HCT116 (cell line): ENCODE results near the gene CPA1.

Experiments used
- EGR1 ChIP-seq: IDR thresholded peaks from 2 replicates; pipeline ENCODE4 v1.6.1; 2012; ENCODE audit warnings: low read depth
- EZH2 ChIP-seq: fragments of 200-600 bp; sonication (generic); IDR thresholded peaks from 2 replicates; pipeline ENCODE4 v1.6.1; 2017; ENCODE audit warnings: antibody characterized with exemption, mixed run types
- EZH2phosphoT487 ChIP-seq: fragments of 200-600 bp; IDR thresholded peaks from 2 replicates; pipeline ENCODE4 v1.6.1; 2018; ENCODE audit warnings: antibody characterized with exemption, borderline replicate concordance
- FOSL1 ChIP-seq: IDR thresholded peaks from 2 replicates; pipeline ENCODE4 v1.6.1; 2012; ENCODE audit warnings: low read depth
- POLR2AphosphoS5 ChIP-seq: IDR thresholded peaks from 2 replicates; pipeline ENCODE4 v1.6.1; 2011; ENCODE audit warnings: mild to moderate bottlenecking, low read depth, low read length, moderate library complexity
- RAD21 ChIP-seq: IDR thresholded peaks from 2 replicates; pipeline ENCODE4 v1.6.1; 2012; ENCODE audit warnings: low read depth, mild to moderate bottlenecking
- SRF ChIP-seq: IDR thresholded peaks from 2 replicates; pipeline ENCODE4 v1.6.1; 2012; ENCODE audit warnings: low read depth
- ZFX ChIP-seq: fragments of 450-650 bp; IDR thresholded peaks from 2 replicates; pipeline ENCODE4 v1.6.1; 2017
- TF ChIP-seq, protein P1 (sequence below), 3 experiments: fragments of 200-600 bp in 1 of 3; sonication (generic) in 1 of 3; IDR thresholded peaks in 2 of 3; conservative IDR thresholded peaks in 1 of 3; 2 replicates each; pipeline ENCODE4 v1.5.1; 2012 to 2017; ENCODE audit warnings: low read depth in 2 of 3, low read length in 2 of 3, antibody characterized with exemption in 1 of 3, borderline replicate concordance in 1 of 3, control low read depth in 1 of 3, mild to moderate bottlenecking in 1 of 3, mixed read lengths in 1 of 3, mixed run types in 1 of 3, moderate library complexity in 1 of 3; ENCODE audit not compliant: insufficient read depth in 1 of 3

- TF ChIP-seq POLR2AphosphoS5 (no peak), ZFX (no peak), EZH2phosphoT487 (no peak), EGR1 (no peak), RAD21 (no peak), EZH2 (no peak), FOSL1 (no peak), SRF (no peak)
- TF ChIP-seq, protein P1, sequence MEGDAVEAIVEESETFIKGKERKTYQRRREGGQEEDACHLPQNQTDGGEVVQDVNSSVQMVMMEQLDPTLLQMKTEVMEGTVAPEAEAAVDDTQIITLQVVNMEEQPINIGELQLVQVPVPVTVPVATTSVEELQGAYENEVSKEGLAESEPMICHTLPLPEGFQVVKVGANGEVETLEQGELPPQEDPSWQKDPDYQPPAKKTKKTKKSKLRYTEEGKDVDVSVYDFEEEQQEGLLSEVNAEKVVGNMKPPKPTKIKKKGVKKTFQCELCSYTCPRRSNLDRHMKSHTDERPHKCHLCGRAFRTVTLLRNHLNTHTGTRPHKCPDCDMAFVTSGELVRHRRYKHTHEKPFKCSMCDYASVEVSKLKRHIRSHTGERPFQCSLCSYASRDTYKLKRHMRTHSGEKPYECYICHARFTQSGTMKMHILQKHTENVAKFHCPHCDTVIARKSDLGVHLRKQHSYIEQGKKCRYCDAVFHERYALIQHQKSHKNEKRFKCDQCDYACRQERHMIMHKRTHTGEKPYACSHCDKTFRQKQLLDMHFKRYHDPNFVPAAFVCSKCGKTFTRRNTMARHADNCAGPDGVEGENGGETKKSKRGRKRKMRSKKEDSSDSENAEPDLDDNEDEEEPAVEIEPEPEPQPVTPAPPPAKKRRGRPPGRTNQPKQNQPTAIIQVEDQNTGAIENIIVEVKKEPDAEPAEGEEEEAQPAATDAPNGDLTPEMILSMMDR (IDR thresholded peaks at IDR 0.05 in 2 of 3, conservative IDR thresholded peaks at IDR 0.05 in 1 of 3; ENCODE audit: borderline replicate concordance in 1 of 3, insufficient read depth in 1 of 3, low read depth in 2 of 3, low read length in 2 of 3), result no peak
Measured at GRCh38 chr7:130413201-130413600, 32.9 kb downstream of the CPA1 start.
